ES-I3 (cell line): ENCODE data around the gene DECR2.

Experiments
- H3K36me3 ChIP-seq: 2 replicates; pipeline ENCODE4 v1.6.1; 2013; ENCODE audit warnings: mild to moderate bottlenecking, low read length, control low read depth, moderate library complexity; ENCODE audit not compliant: insufficient read depth
- H3K4me1 ChIP-seq: 2 replicates; pipeline ENCODE4 v1.6.1; 2013; ENCODE audit warnings: mild to moderate bottlenecking, control low read depth, low read length; ENCODE audit not compliant: insufficient read depth
- H3K9ac ChIP-seq: 2 replicates; pipeline ENCODE4 v1.6.1; 2013; ENCODE audit warnings: low read depth, mild to moderate bottlenecking, low read length, moderate library complexity
- H3K9me3 ChIP-seq: 2 replicates; pipeline ENCODE4 v1.6.1; 2013; ENCODE audit warnings: mild to moderate bottlenecking, low read length, moderate library complexity; ENCODE audit not compliant: control insufficient read depth, insufficient read depth

DECR2 gene

GRCh38 chr16:424033-424622 lies 22.4 kb downstream of the DECR2 start:
- Histone ChIP-seq H3K4me1 (peaks cover 7% of the 10 kb centered on the region; the same call in 1 of the 2 replicates), H3K36me3 (no peaks in the 10 kb centered on the region; the same call in 1 of the 2 replicates), H3K9ac (peak overlapping the region; percentile 70; the same call in 1 of the 2 replicates), H3K9me3 (no peaks in the 10 kb centered on the region)

- H3K4me1 ChIP-seq, result peaks cover 7% of the 10 kb centered on the region; the same call in 1 of the 2 replicates
- H3K9ac ChIP-seq, result peak overlapping the region; percentile 70
- H3K36me3 ChIP-seq, result no peaks in the 10 kb centered on the region; the same call in 1 of the 2 replicates
- no peaks in the 10 kb centered on the region for H3K9me3 ChIP-seq
Measured at GRCh38 chr16:424623-425081, 23.0 kb downstream of the DECR2 start.

- no peaks in the 10 kb centered on the region; the same call in 1 of the 2 replicates for H3K36me3 ChIP-seq
- H3K9me3 ChIP-seq, result no peaks in the 10 kb centered on the region
- peak within 1 kb of the TSS; percentile 71 for H3K9ac ChIP-seq
- H3K4me1 ChIP-seq, result peaks cover 7% of the 10 kb centered on the region; the same call in 1 of the 2 replicates
Measured at GRCh38 chr16:425082-425718, 23.5 kb downstream of the DECR2 start, which contains the start of gene RAB11FIP3. Gene RAB11FIP3 (plus strand): TSS chr16:425649. CDS start chr16:426007, 358 bp downstream.

- no peaks in the 10 kb centered on the region; the same call in 1 of the 2 replicates for H3K36me3 ChIP-seq
- H3K9me3 ChIP-seq, result no peaks in the 10 kb centered on the region
- H3K9ac ChIP-seq, result peak overlapping the region; percentile 71; the same call in 1 of the 2 replicates
- H3K4me1 ChIP-seq, result peaks cover 7% of the 10 kb centered on the region; the same call in 1 of the 2 replicates
Measured at GRCh38 chr16:425740-426114, 24.0 kb downstream of the DECR2 start.

GRCh38 chr16:426115-426905 lies 24.6 kb downstream of the DECR2 start:
- Histone ChIP-seq H3K4me1 (peaks cover 7% of the 10 kb centered on the region; the same call in 1 of the 2 replicates), H3K9ac (peak overlapping the region; percentile 71), H3K9me3 (no peaks in the 10 kb centered on the region), H3K36me3 (no peaks in the 10 kb centered on the region; the same call in 1 of the 2 replicates)

GRCh38 chr16:426906-427249 lies 25.2 kb downstream of the DECR2 start:
- H3K4me1 ChIP-seq, result peaks cover 7% of the 10 kb centered on the region; the same call in 1 of the 2 replicates
- no peaks in the 10 kb centered on the region; the same call in 1 of the 2 replicates for H3K36me3 ChIP-seq
- peak overlapping the region; percentile 71; the same call in 1 of the 2 replicates for H3K9ac ChIP-seq
- H3K9me3 ChIP-seq, result no peaks in the 10 kb centered on the region

GRCh38 chr16:427250-427649 lies 25.6 kb downstream of the DECR2 start:
- Histone ChIP-seq H3K4me1 (peaks cover 7% of the 10 kb centered on the region; the same call in 1 of the 2 replicates), H3K36me3 (no peaks in the 10 kb centered on the region; the same call in 1 of the 2 replicates), H3K9ac (peak overlapping the region; percentile 71; the same call in 1 of the 2 replicates), H3K9me3 (no peaks in the 10 kb centered on the region)

- Histone ChIP-seq H3K4me1 (no peaks in the 10 kb centered on the region), H3K36me3 (no peaks in the 10 kb centered on the region; the same call in 1 of the 2 replicates), H3K9ac (no peak overlapping the region), H3K9me3 (no peaks in the 10 kb centered on the region)
Measured at GRCh38 chr16:430904-431303, 29.2 kb downstream of the DECR2 start.

GRCh38 chr16:440627-441026 lies 38.9 kb downstream of the DECR2 start:
- Histone ChIP-seq H3K4me1 (no peaks in the 10 kb centered on the region), H3K9me3 (no peaks in the 10 kb centered on the region), H3K36me3 (no peaks in the 10 kb centered on the region), H3K9ac (no peak overlapping the region)

- no peaks in the 10 kb centered on the region for H3K9me3 ChIP-seq
- no peaks in the 10 kb centered on the region for H3K36me3 ChIP-seq
- no peak overlapping the region for H3K9ac ChIP-seq
- no peaks in the 10 kb centered on the region for H3K4me1 ChIP-seq
Measured at GRCh38 chr16:441447-441846, 39.8 kb downstream of the DECR2 start.

GRCh38 chr16:442976-443375 lies 41.3 kb downstream of the DECR2 start:
- no peaks in the 10 kb centered on the region for H3K9me3 ChIP-seq
- H3K36me3 ChIP-seq, result no peaks in the 10 kb centered on the region
- no peaks in the 10 kb centered on the region for H3K4me1 ChIP-seq
- no peak overlapping the region for H3K9ac ChIP-seq

GRCh38 chr16:444027-444426 lies 42.3 kb downstream of the DECR2 start:
- Histone ChIP-seq H3K36me3 (no peaks in the 10 kb centered on the region), H3K9ac (no peak overlapping the region), H3K4me1 (no peaks in the 10 kb centered on the region), H3K9me3 (no peaks in the 10 kb centered on the region)

GRCh38 chr16:445566-445965 lies 43.9 kb downstream of the DECR2 start:
- no peaks in the 10 kb centered on the region for H3K9me3 ChIP-seq
- no peaks in the 10 kb centered on the region for H3K36me3 ChIP-seq

GRCh38 chr16:450385-450784 lies 48.7 kb downstream of the DECR2 start:
- H3K9ac ChIP-seq, result no peak overlapping the region
- H3K36me3 ChIP-seq, result no peaks in the 10 kb centered on the region
- H3K4me1 ChIP-seq, result no peaks in the 10 kb centered on the region
- H3K9me3 ChIP-seq, result no peaks in the 10 kb centered on the region

More at GRCh38 chr16:445566-445965, 43.9 kb downstream of the DECR2 start:
- no peaks in the 10 kb centered on the region for H3K4me1 ChIP-seq
- H3K9ac ChIP-seq, result no peak overlapping the region
